ENCODE data around the gene ATP11A. TPM values are rescaled to one million over a fixed set of nuclear protein-coding genes. Genes with fewer than 3 reads are reported as not detected.

The ATP11A gene
- total and polyA plus RNA-seq, 2 experiments from 2014 or later = 12.3 to 52.6 TPM

GRCh38 chr13:112645327-112645914 lies 44.4 kb upstream of the ATP11A start:
- TF ChIP-seq POLR2AphosphoS5 (IDR thresholded peaks at IDR 0.05; ENCODE audit: low read depth) (no peak), ZNF462 (CRISPR knock-in tag; IDR thresholded peaks at IDR 0.05) (no peak), CTCF (conservative IDR thresholded peaks at IDR 0.05; ENCODE audit: low read depth in 2 of 2) (no peak), STAT1 (IDR thresholded peaks at IDR 0.05; ENCODE audit: unreplicated experiment) (no peak), ZNF331 (CRISPR knock-in tag; IDR thresholded peaks at IDR 0.05; ENCODE audit: low read depth) (no peak), ETS1 (IDR thresholded peaks at IDR 0.05) (no peak), NANOG (IDR thresholded peaks at IDR 0.05; ENCODE audit: borderline replicate concordance) (no peak), JUNB (IDR thresholded peaks at IDR 0.05; ENCODE audit: unreplicated experiment) (no peak), REST (IDR thresholded peaks at IDR 0.05; ENCODE audit: unreplicated experiment) (no peak), ZNF114 (CRISPR knock-in tag; IDR thresholded peaks at IDR 0.05) (no peak), EZH2phosphoT487 (IDR thresholded peaks at IDR 0.05; ENCODE audit: unreplicated experiment) (no peak), CREB1 (CRISPR knock-in tag; IDR thresholded peaks at IDR 0.05; ENCODE audit: low read depth) (no peak), EZH2 (IDR thresholded peaks at IDR 0.05; ENCODE audit: low read depth, unreplicated experiment) (no peak)
- Histone ChIP-seq H3K36me3 (ENCODE audit: insufficient read depth) (no peaks in the 10 kb centered on the region), H3K9me2 (ENCODE audit: insufficient read depth) (no peaks in the 10 kb centered on the region), H3K4me1 (ENCODE audit: insufficient read depth) (0 out of 2 replicates have a peak, but pooled peaks cover 5% of the 10 kb centered on the region), H2AFZ (no peak overlapping the region), H3K4me3 (no peak overlapping the region), H3K79me2 (replicated peaks; ENCODE audit: insufficient read depth) (no peaks in the 10 kb centered on the region), H3K27ac (ENCODE audit: low read depth) (no peak overlapping the region), H3F3A (replicated peaks; ENCODE audit: low read depth) (no peaks in the 10 kb centered on the region), H4K20me1 (replicated peaks; ENCODE audit: insufficient read depth) (no peaks in the 10 kb centered on the region), H3K27me3 (ENCODE audit: insufficient read depth) (no peaks in the 10 kb centered on the region), H3K4me2 (no peak overlapping the region)
- Mint-ChIP-seq H3K27ac (no peak overlapping the region), H3K36me3 (ENCODE audit: low read depth) (no peaks in the 10 kb centered on the region), H3K9me3 (no peaks in the 10 kb centered on the region), H3K4me1 (peaks cover 5% of the 10 kb centered on the region), H3K27me3 (ENCODE audit: insufficient read depth, low read depth, poor library complexity) (peaks cover 11% of the 10 kb centered on the region), H3K4me3 (no peak overlapping the region)
- ATAC-seq = no peak
- no peak for DNase-seq (ENCODE audit: low spot score)

Data from GM23338 (cell line).